Inflammatory macrophage treated with lipopolysaccharide for 1 hour (primary cell): ENCODE measurements around the gene NID1.
"Not testable (repeated sequence)": the region's sequence is repeated elsewhere in the genome, so short reads cannot be mapped to it uniquely, and the experiment has no call there.

ENCODE experiments used
- DNase-seq, 2 donors: peaks; one replicate each; pipeline ENCODE4 v3.0.0-alpha.2; 2020 to 2022

Gene NID1

GRCh38 chr1:235995511-235995910 lies 69.4 kb downstream of the NID1 start:
- DNase-seq: no peak

GRCh38 chr1:235993652-235994051 lies 71.2 kb downstream of the NID1 start:
- no peak for DNase-seq

GRCh38 chr1:235992868-235993267 lies 72.0 kb downstream of the NID1 start:
- no peak for DNase-seq

GRCh38 chr1:235992346-235992745 lies 72.5 kb downstream of the NID1 start:
- DNase-seq: no peak

GRCh38 chr1:235990330-235990795 lies 74.5 kb downstream of the NID1 start:
- no peak for DNase-seq

- no peak for DNase-seq
Measured at GRCh38 chr1:235989105-235989504, 75.8 kb downstream of the NID1 start.

GRCh38 chr1:235986869-235987268 lies 78.0 kb downstream of the NID1 start:
- DNase-seq: peak; percentile 51 to 62

- peak; percentile 80 to 91 for DNase-seq
Measured at GRCh38 chr1:235984041-235984825, 80.7 kb downstream of the NID1 start.

GRCh38 chr1:235980976-235981375 lies 83.9 kb downstream of the NID1 start:
- DNase-seq: peak; percentile 56 to 66

- DNase-seq: no peak
Measured at GRCh38 chr1:235979716-235980333, 85.1 kb downstream of the NID1 start.

- DNase-seq: no peak
Measured at GRCh38 chr1:235979176-235979575, 85.7 kb downstream of the NID1 start.

GRCh38 chr1:235976490-235976889 lies 88.4 kb downstream of the NID1 start:
- no peak for DNase-seq

- DNase-seq: no peak
Measured at GRCh38 chr1:235974616-235975015, 90.3 kb downstream of the NID1 start.

GRCh38 chr1:235972691-235973090 lies 92.2 kb downstream of the NID1 start:
- DNase-seq: not testable (repeated sequence)

- peak; percentile 47 to 54 for DNase-seq
Measured at GRCh38 chr1:235972311-235972689, 92.6 kb downstream of the NID1 start.

GRCh38 chr1:235971571-235972310 lies 93.1 kb downstream of the NID1 start:
- peak; percentile 100 for DNase-seq

- peak; percentile 40 to 56 for DNase-seq
Measured at GRCh38 chr1:235971020-235971419, 93.9 kb downstream of the NID1 start.

- no peak for DNase-seq
Measured at GRCh38 chr1:235968831-235969230, 96.1 kb downstream of the NID1 start.

GRCh38 chr1:235966134-235966533 lies 98.8 kb downstream of the NID1 start:
- not testable (repeated sequence) for DNase-seq

- DNase-seq: no peak
Measured at GRCh38 chr1:235960809-235961208, 104.1 kb downstream of the NID1 start.

GRCh38 chr1:235958021-235958420 lies 106.9 kb downstream of the NID1 start:
- no peak for DNase-seq

GRCh38 chr1:235955777-235956176 lies 109.1 kb downstream of the NID1 start:
- no peak for DNase-seq
